ENCODE measurements around the gene RABL6.
"Not testable (repeated sequence)": the region's sequence is repeated elsewhere in the genome, so short reads cannot be mapped to it uniquely, and the experiment has no call there.

RABL6 gene

GRCh38 chr9:136837146-136837855 is 29.6 kb downstream of the RABL6 start:
- DNase-seq, result no peak

DNA sequence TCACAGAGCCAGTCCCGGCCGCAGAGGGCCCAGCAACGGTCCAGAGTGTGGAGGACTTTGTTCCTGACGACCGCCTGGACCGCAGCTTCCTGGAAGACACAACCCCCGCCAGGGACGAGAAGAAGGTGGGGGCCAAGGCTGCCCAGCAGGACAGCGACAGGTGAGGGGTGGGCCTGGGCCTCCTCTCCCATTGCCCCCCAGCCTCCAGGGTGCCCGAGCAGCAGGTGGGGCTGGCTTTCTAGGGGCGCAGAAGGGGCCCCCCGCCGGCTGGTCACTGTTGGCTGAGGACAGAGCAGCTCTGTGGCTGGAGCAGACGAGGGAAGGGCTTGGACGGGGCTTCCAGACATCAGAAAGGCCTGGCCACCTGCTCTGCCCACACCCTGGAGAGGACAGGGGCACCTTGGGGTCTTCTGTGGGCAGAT is 30.1 kb downstream of the RABL6 start:
- not testable (repeated sequence) for DNase-seq

DNA sequence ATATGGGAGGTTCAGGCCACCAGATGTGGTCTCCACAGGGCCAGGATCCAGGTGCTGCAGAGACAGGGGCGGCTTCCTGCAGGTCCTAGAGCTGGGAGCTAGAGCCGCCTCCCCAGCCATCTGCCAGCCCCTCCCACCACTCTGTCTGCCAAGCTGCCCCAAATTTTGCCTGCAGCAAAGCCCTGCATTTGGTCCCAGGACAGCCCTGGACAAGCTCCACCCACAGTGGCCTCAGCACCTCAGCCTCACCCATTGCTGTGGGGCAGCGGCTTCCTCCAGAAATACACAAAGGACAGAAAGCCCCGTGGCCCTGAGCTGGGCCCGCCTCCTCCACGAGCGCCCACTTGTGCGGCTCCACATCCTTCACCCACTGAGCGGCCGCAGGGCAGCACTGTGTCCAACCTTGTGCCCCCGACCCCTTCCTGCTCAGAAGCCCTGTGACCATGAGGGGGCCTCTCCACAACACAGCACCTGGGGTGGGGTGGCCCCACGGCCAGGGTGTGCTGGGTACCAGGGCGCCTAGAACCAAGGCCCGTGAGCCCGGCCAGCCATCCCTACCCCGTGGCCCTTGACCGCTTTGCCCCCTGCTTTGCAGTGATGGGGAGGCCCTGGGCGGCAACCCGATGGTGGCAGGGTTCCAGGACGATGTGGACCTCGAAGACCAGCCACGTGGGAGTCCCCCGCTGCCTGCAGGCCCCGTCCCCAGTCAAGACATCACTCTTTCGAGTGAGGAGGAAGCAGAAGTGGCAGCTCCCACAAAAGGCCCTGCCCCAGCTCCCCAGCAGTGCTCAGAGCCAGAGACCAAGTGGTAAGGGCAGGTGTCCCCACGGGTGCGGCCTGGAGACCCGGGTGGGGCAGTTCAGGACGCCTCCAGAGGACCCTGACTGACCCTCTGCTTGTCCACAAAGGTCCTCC is 30.8 kb downstream of the RABL6 start:
- DNase-seq, result no peak

DNA sequence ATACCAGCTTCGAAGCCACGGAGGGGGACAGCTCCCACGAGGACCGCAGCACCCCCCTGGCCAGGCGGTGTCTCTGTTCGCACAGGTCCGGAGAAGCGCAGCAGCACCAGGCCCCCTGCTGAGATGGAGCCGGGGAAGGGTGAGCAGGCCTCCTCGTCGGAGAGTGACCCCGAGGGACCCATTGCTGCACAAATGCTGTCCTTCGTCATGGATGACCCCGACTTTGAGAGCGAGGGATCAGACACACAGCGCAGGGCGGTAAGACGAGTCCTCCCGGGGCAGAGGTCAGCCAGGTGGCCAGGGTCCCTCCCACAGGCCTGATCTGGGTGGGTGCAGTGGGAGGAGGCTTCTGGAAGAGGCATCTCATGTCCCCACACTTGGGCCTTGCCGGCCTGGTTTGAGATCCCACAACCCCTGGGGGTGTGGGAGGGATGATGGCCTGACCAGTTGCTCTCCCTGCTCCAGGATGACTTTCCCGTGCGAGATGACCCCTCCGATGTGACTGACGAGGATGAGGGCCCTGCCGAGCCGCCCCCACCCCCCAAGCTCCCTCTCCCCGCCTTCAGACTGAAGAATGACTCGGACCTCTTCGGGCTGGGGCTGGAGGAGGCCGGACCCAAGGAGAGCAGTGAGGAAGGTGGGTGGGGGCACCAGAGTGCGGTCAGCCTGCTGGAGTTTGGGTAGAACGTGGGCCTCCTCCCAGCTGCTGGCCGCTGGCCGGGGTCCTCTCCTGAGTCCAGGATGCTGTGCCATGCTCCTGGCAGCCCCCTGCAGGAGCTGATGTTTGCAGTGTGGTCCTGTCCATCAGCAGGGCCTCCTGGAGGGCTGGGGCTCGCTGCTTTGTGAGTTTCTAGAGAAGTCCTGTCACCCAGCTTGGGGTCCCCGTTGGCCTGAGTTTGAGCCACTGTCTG is 31.7 kb downstream of the RABL6 start:
- DNase-seq, result no peak

DNA sequence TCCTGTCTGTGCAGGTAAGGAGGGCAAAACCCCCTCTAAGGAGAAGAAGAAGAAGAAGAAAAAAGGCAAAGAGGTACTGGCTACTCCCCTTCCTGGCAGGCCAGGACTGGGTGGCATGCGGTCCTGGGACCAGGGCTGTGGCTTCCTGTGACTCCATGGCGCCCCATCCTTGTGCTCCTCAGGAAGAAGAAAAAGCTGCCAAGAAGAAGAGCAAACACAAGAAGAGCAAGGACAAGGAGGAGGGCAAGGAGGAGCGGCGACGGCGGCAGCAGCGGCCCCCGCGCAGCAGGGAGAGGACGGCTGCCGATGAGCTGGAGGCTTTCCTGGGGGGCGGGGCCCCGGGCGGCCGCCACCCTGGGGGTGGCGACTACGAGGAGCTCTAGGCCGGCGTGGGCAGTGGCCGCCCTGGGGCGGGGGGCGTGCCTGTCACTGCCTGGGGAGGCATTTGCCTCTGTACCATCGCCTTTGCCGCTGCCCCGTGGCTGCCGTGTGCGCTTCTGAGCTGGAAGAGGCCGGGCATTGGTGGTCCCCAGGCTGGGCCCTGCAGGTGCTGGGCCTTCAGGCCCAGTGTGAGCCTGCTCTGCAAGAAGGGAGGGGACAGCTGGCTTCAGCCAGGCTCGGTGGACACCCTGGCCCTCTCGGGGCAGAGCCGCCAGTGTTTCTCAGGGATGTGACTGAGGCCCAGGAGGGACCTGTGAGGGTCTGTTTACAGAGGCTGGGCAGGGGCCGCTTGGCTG is 32.6 kb downstream of the RABL6 start:
- peak; percentile 24 for DNase-seq

- DNase-seq, result peak; percentile 82
These were observed 33.3 kb downstream of the RABL6 start for GRCh38 chr9:136840877-136841645.

DNA sequence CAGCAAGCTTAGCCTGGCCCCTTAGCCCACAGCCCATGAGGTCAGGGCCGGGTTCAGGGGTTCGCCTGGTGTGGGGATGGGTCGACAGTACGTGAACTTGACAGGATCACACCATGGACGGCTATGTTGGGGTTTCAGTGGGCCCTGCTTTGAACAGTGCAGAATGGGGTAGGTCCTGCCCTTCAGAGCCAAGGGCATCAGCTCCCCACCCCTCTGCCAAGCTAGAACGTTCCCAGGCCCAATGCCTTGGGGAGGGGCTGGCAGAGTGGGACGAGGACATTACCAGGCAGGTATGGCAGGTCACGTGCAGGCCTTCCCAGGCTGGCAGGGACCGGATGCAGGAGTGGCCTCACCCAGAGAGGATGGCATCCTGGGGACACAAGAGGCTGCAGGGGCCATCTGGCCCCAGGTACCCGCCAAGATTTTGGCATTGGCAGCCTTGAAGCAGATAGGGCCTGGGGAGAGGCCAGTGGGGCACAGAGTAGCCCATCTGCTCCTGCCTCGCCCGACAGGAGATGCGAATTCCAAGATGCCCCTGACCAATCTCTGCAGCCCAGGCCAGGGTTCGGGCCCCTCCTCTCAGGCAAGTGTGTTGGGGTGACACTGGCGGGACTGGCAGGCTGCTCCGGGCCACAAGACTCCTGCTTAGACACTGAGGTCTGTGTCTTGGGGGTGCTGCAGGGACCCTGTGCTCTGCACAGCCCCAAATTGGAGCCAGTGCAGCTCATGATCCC is 34.1 kb downstream of the RABL6 start:
- DNase-seq, result peak; percentile 48

GRCh38 chr9:136842380-136842948 is 34.7 kb downstream of the RABL6 start, which contains the start of gene AJM1:
TSS of gene AJM1 (plus strand) at chr9:136842478. CDS start at chr9:136844415, 1,937 bp downstream.
- peak; percentile 30 for DNase-seq

DNA sequence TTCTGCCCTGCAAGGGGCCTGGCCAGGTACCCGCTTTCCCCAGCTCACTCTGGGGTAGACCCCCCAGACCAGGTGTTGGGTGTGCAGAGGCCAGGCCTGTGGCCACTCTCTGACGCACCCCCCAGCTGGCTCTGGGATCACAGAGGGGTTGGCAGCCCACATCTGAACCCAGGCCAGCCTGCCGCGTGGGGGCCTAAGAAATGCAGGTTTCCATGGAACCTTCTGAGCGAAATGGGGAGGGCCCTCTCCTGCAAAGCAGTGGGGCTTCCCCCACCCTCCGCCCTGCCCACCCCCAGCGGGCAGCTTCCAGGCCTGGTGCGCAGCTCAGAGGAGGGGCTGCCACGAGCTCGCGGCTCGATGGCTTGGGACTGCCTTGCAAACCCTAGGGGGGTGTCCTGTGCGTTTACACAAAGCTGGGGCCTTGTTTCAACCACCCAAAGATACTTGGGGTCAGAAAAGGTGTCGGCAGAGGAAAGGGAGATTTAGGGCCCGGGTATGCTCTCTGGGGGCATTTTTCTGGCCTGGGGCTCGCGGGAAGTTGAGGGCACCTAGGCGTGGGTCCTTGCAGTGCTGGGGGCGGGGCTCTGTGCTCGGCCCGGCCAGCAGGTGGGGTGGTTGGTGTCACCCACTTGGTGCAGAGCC is 35.5 kb downstream of the RABL6 start:
- not testable (repeated sequence) for DNase-seq

DNA sequence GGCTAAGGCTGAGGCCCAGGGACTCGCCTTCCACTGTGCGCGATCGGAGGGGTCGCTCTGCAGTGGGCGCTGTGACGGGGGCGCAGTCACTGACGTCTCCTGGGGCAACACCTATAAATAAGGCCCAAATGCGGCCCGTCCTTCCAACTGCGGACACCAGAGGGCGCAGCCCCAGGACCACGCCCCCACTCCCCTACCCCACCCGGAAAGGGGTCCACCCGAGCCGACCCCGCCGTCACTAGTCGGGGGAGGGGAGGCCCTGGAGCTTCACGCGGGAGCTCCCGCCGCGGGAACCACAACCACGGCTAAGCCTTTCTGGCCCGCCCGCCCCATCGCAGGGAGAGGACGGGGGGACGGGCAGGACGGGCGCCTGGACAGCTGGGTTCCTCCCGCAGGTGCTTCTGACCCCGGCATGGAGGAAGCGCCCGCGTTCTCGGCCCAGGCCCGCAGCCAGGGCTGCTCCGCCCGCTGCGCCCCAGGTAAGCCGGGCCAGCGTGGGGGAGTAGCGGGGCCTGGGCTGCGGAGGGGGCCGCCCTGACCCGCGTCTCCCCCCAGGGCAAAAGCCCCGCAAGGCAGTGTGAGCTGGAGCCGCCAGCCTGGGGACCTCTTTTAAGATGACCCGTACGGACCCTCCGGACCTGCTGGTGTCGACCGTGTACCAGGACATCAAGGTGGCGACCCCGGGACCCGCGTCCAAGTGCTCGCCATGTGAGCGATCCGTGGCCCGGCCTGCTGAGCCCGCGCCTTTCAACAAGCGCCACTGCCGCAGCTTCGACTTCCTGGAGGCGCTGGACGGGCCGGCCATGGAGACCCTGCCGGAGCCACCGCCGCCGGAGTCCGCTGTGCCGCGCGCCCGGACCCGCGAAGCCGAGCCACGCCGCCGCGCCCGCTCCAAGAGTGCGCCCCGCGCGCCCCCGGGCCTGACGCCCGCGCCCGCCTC is 36.3 kb downstream of the RABL6 start:
- DNase-seq, result not testable (repeated sequence)

DNA sequence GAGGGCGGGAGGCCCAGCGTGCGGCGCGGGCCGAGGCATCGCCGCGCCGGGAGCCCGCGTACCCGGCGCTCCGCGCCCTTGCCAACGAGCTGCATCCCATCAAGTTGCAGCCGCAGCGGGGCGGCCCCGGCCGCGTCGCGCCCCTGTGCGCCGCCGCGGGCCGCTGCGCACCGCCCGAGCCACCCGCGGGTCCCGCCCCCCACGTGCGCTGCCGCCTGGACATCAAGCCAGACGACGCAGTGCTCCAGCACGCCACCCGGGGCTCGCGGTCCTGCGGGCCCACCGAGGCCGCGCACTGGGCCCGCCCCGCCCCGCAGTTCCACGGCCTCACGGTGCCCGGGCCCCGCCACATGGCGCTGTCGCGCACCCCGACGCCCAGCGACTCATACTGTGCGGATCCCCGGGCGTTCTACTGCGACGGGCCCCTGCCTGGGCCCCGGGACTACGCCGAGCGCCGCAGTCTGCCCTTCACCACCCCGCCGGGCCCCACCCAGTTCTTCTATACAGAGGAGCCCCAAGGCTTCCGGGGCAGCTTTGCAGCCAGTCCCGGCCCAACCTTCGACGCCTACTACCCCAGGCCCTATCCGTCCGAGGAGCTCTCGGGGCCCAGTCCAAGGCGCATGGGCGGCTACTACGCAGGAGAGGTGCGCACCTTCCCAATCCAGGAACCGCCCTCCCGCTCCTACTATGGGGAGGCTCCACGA is 37.2 kb downstream of the RABL6 start:
- no peak for DNase-seq

DNA sequence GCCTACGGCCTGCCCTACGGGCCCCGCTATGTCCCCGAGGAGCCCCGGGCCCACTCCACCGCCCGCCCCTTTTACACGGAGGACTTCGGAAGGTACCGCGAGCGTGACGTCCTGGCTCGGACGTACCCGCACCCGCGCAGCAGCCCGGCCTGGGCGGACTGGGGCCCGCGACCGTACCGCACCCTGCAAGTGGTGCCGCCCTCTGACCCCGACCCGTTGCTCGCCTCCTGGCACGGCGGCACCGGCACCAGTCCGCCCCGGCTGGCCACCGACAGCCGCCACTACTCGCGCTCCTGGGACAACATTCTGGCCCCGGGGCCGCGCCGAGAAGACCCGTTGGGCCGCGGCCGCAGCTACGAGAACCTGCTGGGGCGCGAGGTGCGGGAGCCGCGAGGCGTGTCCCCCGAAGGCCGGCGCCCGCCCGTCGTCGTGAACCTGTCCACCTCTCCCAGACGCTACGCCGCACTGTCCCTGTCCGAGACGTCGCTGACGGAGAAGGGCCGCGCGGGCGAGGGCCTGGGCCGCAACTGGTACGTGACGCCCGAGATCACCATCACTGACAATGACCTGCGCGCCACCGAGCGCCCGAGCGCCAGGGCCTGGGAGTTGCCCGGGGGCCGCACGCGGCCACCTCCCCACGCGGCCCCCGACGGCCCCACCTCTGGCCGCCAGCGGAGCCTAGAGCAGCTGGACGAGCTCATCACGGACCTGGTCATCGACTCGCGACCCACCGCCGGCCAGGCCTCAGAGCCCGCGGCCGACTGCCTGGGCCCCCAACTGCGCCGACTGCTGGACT is 37.9 kb downstream of the RABL6 start:
- DNase-seq, result no peak

- DNase-seq, result no peak
These were observed 38.8 kb downstream of the RABL6 start for GRCh38 chr9:136846376-136847087.

DNA sequence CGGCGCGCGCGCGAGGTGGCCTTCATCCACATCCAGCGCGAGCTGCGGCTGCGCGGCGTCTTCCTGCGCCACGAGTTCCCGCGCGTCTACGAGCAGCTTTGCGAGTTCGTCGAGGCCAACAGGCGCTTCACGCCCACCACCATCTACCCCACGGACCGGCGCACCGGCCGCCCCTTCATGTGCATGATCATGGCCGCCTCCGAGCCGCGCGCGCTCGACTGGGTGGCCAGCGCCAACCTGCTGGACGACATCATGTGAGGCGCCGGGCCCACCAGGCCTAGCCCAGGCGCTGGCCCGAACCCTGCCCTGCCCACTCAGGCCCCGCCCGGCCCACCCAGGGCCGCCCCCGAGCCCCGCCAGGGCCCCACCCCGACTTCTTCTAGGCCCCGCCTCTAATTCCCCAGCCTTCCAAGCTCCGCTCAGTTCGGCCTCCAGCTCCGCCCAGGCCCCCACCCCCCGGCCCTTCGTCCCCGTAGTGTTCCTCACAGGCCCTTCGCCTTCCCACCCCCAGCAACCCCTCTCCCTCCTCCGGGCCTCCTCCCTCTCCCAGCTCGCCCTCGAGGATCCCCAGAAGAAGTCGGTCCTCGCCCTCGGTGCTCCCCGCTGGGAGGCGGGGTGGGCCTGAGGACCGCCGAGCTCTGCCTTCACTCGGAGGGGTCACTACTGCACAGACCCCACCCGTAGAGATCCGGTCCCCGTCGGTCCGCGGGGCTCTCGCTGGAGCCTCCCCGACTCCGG is 39.5 kb downstream of the RABL6 start:
- DNase-seq, result no peak

DNA sequence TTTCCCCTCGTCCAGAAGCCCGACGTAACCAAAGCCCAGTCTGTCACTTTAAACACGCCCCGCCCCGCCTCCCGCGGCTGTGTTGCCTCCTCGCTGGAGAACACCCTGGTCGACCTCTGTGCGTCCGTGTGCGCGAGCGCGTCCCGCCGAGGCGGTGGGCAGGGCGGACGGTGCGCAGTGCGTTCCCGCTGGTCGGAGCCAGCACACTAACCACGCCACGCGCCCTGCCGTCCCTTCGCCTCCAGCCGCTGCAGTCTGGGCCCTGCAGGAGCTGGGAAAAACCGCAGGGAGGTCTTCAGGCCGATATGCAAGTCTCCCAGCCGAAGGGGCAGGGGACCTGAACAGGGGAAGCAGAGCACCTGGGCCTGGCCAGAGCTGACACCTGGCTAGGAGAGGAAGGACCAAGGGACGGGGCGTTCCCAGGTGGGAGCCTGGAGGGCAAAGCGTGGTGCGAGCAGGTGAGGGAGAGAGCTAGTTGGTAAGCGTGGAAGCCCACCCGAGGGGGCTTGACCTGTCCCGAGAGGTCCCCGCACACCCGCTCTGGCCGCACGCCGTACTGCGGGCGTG is 40.2 kb downstream of the RABL6 start:
- peak; percentile 83 for DNase-seq

All from NCI-H510A (cell line).